HG02840 (cell line): ENCODE data around the gene ATP8B4.

Experiments used
- ATAC-seq: cut with Tn5 transposase; IDR thresholded peaks from one replicate; pipeline ENCODE4 v1.9.1; 2021; ENCODE audit warnings: mild to moderate bottlenecking, moderate library complexity, moderate number of reproducible peaks; ENCODE audit not compliant: unreplicated experiment, low FRiP score

Gene ATP8B4

DNA sequence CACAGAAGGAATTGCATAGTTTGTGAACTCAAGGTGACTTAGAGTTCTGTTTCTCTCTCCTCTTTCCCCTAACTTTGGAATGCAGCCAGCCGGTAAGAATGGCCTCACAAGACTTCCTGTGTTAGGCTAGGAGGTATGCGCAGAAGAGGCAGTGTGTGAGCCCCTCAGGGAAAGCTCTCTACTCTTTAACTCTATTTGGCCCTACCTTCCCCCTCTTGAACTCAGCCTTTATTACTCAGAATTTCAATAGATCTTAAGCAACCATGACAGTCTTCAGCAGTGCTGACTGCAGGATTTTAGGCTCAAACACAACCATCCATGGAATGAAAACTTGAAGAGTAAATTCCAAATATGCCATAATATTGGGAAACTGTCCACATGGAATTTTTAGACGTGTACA is 288.6 kb downstream of the ATP8B4 start:
- ATAC-seq = no peak

DNA sequence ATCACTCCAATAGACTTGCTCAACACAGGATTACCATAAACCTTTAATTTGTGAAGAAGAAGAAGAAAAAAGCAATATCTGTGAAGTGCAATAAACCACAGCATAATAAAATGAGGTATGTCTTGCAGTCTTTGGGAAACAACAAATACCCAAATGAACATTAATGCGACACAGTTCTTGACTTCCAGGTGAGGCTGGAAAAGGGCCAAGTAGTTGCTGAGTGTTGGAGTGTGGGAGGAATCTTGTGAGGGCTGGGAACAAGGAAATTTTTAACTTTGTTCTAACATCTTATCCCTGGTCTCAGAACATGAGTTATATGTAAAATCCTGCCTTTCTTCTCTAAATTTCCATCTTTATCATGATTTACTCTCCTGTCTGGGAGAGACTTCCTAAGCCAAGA is 291.7 kb downstream of the ATP8B4 start:
- no peak for ATAC-seq

DNA sequence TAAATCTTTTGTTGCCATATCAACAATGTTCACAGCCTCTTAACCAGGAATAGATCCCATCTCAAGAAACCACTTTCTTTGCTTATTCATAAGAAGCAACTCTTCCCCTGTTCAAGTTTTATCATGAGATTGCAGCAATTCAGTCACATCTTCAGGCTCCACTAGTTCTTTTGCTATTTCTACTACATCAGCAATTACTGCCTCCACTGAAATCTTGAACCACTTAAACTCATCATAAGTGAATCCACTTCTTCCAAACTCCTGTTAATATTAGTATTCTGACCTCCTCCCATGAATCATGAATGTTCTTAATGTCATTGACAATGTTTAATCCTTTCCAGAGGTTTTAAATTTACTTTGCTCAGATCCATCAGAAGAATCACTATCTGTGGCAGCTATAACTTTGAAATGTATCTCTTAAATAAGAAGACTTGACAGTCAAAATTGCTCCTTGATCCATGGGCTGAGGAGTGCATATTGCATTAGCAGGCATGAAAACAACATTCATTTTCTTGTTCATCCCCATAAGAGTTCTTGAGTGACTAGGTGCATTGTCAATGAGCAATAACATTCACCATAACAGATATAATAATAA is 292.3 kb downstream of the ATP8B4 start:
- no peak for ATAC-seq

DNA sequence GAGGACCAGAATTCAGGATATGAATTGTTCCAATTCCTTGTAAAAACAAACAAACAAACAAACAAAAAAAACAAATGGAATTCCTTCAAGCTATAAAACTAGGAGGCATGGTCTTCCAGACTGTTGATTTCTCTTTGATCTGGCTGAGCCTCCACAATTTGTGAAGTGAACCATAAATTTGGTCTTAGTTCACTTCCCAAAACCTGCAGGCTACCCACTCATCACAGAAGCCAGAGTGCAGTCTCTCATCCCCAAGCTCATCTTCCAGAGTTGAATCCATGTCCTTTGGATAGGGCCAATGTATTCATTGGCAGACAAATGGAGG is 294.3 kb downstream of the ATP8B4 start:
- ATAC-seq = no peak

DNA sequence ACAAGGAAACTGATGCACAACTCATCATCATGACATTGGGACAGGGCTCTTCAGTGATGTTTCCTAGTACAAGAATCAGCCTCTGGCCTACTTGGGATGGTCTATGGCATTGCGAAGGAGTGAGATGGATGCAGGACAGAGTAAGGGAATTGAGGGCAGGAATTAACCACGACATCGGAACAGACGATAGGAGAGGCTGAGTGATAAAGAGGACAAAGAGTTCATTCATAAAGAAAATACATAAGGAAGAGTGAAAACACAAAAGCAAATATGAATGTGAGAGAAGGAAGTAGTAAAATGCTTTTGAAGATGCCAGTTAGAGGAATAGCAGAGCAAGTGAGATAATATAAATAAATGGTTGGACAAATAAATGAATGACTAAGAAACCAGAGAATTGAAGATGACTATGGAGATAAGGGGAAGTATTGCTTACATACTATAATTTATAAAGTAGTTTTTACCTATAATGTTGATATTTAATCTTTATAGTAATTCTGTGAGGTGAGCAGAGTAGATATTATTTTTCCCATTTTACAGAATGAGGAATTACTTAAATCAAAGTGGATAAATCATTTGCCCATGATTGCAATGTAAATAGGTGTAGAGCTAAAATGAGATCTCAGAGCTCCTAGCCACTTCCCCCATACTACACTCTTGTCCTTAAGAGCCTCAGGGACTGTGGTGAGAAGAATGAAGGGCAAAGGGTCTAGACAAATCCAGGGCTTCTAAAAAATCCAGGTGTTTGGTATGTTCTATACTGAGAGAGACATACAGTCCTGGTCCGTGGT is 294.9 kb downstream of the ATP8B4 start:
- no peak for ATAC-seq

DNA sequence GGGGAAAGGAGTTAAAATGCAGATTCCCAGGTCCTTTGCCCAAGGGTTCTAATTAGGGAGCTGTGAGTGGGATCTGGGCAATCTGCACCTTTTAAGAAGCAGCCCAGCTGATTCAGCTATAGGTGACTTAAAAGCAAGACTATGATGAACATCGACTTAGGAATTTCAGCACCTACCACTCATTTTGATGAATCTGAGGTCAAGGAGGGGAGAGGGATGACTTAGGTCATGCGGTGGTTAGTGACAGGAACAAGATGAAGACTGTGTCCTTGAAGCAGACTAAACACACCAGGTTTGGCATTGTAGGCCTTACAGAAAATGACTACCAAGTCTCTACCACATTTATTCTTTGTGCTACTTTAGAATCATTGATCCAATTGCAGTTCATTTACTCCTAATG is 301.9 kb downstream of the ATP8B4 start:
- ATAC-seq = no peak

DNA sequence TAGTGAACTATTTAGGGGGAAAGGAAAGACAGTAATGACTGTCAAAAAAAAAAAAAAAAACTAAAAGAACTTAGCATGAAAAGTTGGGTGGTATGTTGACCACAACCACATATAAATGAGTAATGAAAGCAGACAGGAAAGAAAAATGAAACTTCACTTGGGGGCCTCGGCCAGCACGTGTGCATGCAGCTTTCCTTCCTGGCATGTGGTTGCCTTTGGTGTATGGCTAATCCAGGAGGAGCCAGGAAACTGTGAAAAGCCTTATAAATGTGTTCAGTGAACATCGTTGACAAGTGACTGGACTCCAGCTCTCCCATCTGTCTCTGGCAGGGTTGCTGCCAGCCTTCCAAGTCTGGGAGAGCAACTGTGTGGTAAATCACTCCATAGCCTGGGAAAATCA is 303.1 kb downstream of the ATP8B4 start:
- no peak for ATAC-seq

DNA sequence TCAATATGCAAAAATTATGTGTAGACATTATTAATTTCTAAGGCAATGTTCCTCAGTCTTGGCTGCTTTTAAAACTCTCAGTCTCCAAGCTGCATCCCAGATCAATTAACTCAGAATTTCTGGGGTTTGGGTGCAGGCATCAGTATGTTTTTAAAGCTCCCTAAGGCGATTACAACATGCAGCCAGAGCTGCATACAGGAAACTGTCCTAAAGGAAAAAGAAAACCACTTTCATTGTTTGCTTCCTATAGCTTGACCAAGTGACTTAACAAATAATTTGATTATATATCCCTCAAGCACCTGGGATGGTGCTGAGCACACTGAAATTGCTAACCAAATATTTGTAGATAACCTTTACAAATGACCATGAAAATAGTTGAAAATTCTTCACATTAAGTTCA is 303.5 kb downstream of the ATP8B4 start:
- no peak for ATAC-seq

DNA sequence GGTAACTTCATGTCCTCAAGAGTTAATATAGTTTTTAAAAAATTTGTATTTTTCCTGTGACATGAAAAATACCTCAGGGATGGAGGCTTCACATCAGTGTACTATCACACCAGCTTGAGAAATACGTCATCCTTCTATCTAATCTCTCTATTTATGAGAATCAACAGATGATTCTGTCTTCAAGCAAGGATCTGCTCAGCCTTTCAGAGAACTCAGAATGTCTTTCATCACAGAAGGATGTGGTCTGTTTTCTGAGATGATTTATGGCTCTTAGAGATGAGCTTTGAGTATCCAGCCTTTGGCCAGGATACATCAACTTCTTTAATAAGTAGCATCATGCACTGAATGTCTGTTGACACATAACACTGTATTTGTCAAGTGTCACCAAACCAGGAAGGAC is 304.3 kb downstream of the ATP8B4 start:
- ATAC-seq = no peak

DNA sequence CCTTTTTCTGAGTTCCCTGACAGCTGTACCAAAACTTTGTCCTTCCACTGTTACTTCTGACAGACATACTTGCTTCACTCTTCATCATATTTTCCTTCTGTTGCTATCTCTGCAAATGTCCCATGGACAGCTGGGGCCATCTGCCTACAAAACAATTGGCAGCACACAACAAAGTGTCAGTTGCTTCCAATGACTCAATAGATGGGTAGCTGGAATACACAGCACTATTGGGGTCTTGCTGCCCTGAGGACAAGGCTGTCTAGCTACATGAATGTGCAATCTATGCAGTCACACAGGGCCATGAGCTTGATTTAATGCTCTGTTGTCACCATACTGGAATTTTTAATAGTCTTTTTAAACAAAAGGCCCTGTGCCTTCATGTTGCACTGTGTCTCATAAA is 305.4 kb downstream of the ATP8B4 start:
- no peak for ATAC-seq

DNA sequence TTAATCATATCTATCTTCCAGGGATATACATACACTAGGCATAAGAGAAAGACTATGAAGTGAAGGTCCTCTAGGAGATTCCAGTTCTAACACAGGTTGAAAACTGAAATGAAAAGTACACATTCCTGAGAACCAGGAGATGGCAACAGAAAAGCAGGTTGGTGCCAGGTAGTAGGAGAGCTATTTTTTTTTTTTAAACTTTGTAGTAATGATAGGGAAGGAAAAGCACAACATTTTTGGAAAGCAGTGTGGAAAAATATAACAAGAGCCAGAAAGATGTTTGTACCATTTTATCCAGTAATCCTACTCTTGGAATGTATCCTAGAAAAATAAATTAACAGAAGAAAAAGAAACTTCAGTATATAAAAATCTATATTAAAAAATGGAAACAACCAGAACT is 308.3 kb downstream of the ATP8B4 start:
- no peak for ATAC-seq

DNA sequence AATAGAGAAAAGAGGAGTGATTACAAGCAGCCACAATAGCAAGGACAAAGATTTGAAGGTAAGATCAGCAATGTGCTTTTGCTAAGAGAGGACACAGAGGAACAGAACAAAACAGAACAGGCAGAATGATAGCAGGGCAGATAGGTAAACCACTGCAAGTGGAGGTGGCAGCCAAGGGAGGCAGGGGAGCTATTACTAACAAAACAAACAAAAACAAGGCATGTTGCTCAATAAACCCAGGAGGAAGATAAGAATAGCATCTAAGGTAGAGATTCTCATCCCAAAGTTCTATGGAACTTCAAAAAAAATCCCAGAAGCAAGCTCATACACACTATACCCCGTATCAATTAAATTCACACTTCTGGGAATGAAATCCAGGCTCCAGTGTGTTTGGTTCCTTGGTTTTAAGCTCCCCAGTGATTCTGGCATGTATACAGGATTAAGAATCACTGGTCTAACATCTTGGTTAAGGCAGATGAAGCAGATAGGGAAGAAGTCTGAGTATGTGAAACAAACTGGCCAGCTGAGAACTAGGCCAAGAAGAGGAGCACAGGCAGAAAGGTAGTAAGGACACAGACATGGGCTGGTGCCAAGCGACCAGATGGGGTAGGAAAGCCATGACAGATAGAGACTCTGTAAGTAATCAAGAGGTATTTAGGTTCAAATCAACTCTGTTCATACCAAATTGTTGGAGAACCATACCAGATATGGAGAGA is 309.0 kb downstream of the ATP8B4 start:
- ATAC-seq = no peak

DNA sequence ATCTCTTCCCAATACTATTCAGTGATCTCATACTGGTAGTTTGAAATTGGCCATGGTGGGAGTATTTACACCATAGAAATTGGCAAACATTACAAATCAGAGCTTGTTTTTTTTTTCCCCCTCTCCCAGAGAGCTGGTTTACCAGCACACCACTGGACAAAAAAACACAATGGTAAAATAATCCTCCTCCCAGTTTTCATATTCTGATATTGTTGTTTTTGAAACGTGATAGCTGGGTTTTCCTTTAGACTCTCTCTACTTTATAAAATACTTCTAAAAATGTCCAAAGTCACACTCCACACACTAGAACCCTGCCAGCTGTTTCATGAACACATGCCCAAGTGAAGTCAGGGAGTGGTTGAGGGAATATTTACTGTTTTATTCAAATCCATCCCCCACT is 310.7 kb downstream of the ATP8B4 start:
- ATAC-seq = no peak
